GM19351 (cell line): ENCODE data around the gene ZNF236.

Source experiments
- ATAC-seq: cut with Tn5 transposase; IDR thresholded peaks from one replicate; pipeline ENCODE4 v1.9.1; 2021; ENCODE audit warnings: mild to moderate bottlenecking, moderate library complexity; ENCODE audit not compliant: unreplicated experiment

ZNF236 gene

GRCh38 chr18:77001979-77002378 lies 179.6 kb downstream of the ZNF236 start:
- ATAC-seq = no peak

GRCh38 chr18:77002496-77002895 lies 180.1 kb downstream of the ZNF236 start:
- ATAC-seq = no peak

GRCh38 chr18:77003316-77003715 lies 181.0 kb downstream of the ZNF236 start:
- no peak for ATAC-seq

- no peak for ATAC-seq
These were observed 182.4 kb downstream of the ZNF236 start for GRCh38 chr18:77004555-77005380.

GRCh38 chr18:77005651-77006195 lies 183.4 kb downstream of the ZNF236 start:
- ATAC-seq = no peak

- no peak for ATAC-seq
These were observed 184.2 kb downstream of the ZNF236 start for GRCh38 chr18:77006305-77007175.

- ATAC-seq = no peak
These were observed 184.9 kb downstream of the ZNF236 start for GRCh38 chr18:77007251-77007650.

GRCh38 chr18:77008006-77008405 lies 185.6 kb downstream of the ZNF236 start:
- no peak for ATAC-seq

- no peak for ATAC-seq
These were observed 186.4 kb downstream of the ZNF236 start for GRCh38 chr18:77008576-77009315.

GRCh38 chr18:77009675-77010074 lies 187.3 kb downstream of the ZNF236 start:
- no peak for ATAC-seq

- no peak for ATAC-seq
These were observed 189.8 kb downstream of the ZNF236 start for GRCh38 chr18:77012120-77012519.

GRCh38 chr18:77012806-77013541 lies 190.6 kb downstream of the ZNF236 start:
- ATAC-seq = no peak

GRCh38 chr18:77013811-77014521 lies 191.6 kb downstream of the ZNF236 start:
- no peak for ATAC-seq

GRCh38 chr18:77014538-77014937 lies 192.2 kb downstream of the ZNF236 start:
- ATAC-seq = no peak

- ATAC-seq = no peak
These were observed 192.8 kb downstream of the ZNF236 start for GRCh38 chr18:77015169-77015568.

- ATAC-seq = no peak
These were observed 193.7 kb downstream of the ZNF236 start for GRCh38 chr18:77015771-77016710.

GRCh38 chr18:77016936-77017335 lies 194.6 kb downstream of the ZNF236 start:
- ATAC-seq = no peak

GRCh38 chr18:77017355-77017754 lies 195.0 kb downstream of the ZNF236 start:
- ATAC-seq = no peak
